K562 (cell line): ENCODE results near the gene CALM1. TPM values are rescaled to one million over a fixed set of nuclear protein-coding genes. Genes with fewer than 3 reads are reported as not detected.

Experiments
- ATAC-seq: fragments of 200-7000 bp; cut with Tn5 transposase; 3 replicates; pipeline ENCODE4 v1.9.1; 2020; ENCODE audit warnings: moderate library complexity
- BruUV-seq: library from RNA; stranded (reverse); fragments of 400-500 nt; replicated peaks from 2 replicates; lab custom pipeline; 2021; lab: Mats Ljungman, UMichigan
- CTCF ChIA-PET: fragments of 300-600 bp; formaldehyde crosslinking; extraction: SDS; loops from one replicate; lab custom pipeline; 2021; ENCODE audit warnings: low intra/inter-chr PET ratio; lab: Yijun Ruan, JAX
- POLR2A ChIA-PET: fragments of 300-600, 350-650 bp; sonication (Branson Sonifier 250); formaldehyde crosslinking; extraction: SDS; loops from one replicate; lab custom pipeline; 2021; ENCODE audit warnings: antibody characterized with exemption, inconsistent platforms; lab: Yijun Ruan, JAX
- DNase-seq, 4 experiments: peaks; one replicate each; pipeline versions ENCODE4 v3.0.0 to v3.0.0-alpha.2; 2011 to 2018; ENCODE audit warnings: low spot score in 3 of 4, mixed read lengths in 3 of 4; ENCODE audit errors: extremely low read depth in 1 of 4
- FAIRE-seq: peaks from 2 replicates; lab custom pipeline; 2011; peaks lifted over from hg19 to GRCh38; lab: Jason Lieb, UNC
- H2AFZ ChIP-seq: 2 replicates; pipeline ENCODE4 v1.6.0; 2011; ENCODE audit warnings: low read depth, low read length, control low read depth, inconsistent platforms
- H3K27ac ChIP-seq: fragments of 200-600 bp; 3 replicates; pipeline ENCODE4 v1.8.0; 2011; ENCODE audit warnings: low read depth, mild to moderate bottlenecking, control low read depth, inconsistent platforms, low read length, moderate library complexity, mixed read lengths; ENCODE audit errors: extremely low read depth
- H3K27me3 ChIP-seq, 2 experiments: fragments of 300-600 bp in 1 of 2; 2 replicates in 1 of 2; 3 replicates in 1 of 2; pipeline versions ENCODE4 v1.6.0 to v1.8.0; 2011; ENCODE audit warnings: inconsistent platforms in 2 of 2, low read length in 2 of 2, mild to moderate bottlenecking in 1 of 2, mixed read lengths in 1 of 2, moderate library complexity in 1 of 2; ENCODE audit not compliant: control insufficient read depth in 2 of 2, insufficient read depth in 2 of 2
- H3K36me3 ChIP-seq: fragments of 300-600 bp; 3 replicates; pipeline ENCODE4 v1.8.0; 2011; ENCODE audit warnings: mild to moderate bottlenecking, low read length, inconsistent platforms; ENCODE audit not compliant: control insufficient read depth, insufficient read depth
- H3K4me1 ChIP-seq, 2 experiments: fragments of 200-600 bp in 1 of 2; replicated peaks in 1 of 2; 2 replicates in 1 of 2; 3 replicates in 1 of 2; pipeline versions ENCODE4 v1.5.1 to v1.8.0; 2011; ENCODE audit warnings: inconsistent platforms in 2 of 2, low read length in 2 of 2, mild to moderate bottlenecking in 1 of 2, mixed read lengths in 1 of 2, moderate library complexity in 1 of 2; ENCODE audit not compliant: control insufficient read depth in 2 of 2, insufficient read depth in 2 of 2
- H3K4me2 ChIP-seq: 2 replicates; pipeline ENCODE4 v1.6.1; 2011; ENCODE audit warnings: low read length, control low read depth, inconsistent platforms, mixed read lengths; ENCODE audit not compliant: insufficient read depth
- H3K4me3 ChIP-seq: fragments of 200-600 bp; sonication (generic), shearing (Covaris generic); 2 replicates; pipeline ENCODE4 v1.5.1; 2016; ENCODE audit warnings: control low read depth, inconsistent platforms
- H3K79me2 ChIP-seq: fragments of 200-600 bp; 3 replicates; pipeline ENCODE4 v1.8.0; 2011; ENCODE audit warnings: low read length, inconsistent platforms; ENCODE audit not compliant: control insufficient read depth, insufficient read depth
- H3K9ac ChIP-seq, 2 experiments: 2 replicates each; pipeline versions ENCODE4 v1.6.0 to v1.6.1; 2011; ENCODE audit warnings: low read depth in 2 of 2, low read length in 2 of 2, control low read depth in 1 of 2, inconsistent platforms in 1 of 2, mild to moderate bottlenecking in 1 of 2, mixed read lengths in 1 of 2; ENCODE audit not compliant: insufficient read depth in 1 of 2
- H3K9me1 ChIP-seq: one replicate; pipeline ENCODE4 v1.6.0; 2011; ENCODE audit warnings: inconsistent platforms, mild to moderate bottlenecking, low read length, moderate library complexity; ENCODE audit not compliant: control insufficient read depth, insufficient read depth
- H3K9me3 ChIP-seq: replicated peaks from 2 replicates; pipeline ENCODE4 v1.5.1; 2011; ENCODE audit warnings: low read depth, low read length, inconsistent platforms; ENCODE audit not compliant: control insufficient read depth, insufficient read depth
- H4K20me1 ChIP-seq: replicated peaks from 2 replicates; pipeline ENCODE4 v1.6.1; 2011; ENCODE audit warnings: low read length, inconsistent platforms, mixed read lengths; ENCODE audit not compliant: control insufficient read depth, insufficient read depth
- CBFA2T2 ChIP-seq: fragments of 450-650 bp; conservative IDR thresholded peaks from 2 replicates; pipeline ENCODE4 v1.6.1; 2017; ENCODE audit warnings: mild to moderate bottlenecking
- FUS ChIP-seq: fragments of 200-400 bp; formaldehyde crosslinking; optimal IDR thresholded peaks from 2 replicates; pipeline ENCODE3; 2017; ENCODE audit warnings: low read depth, low read length
- GTF2A2 ChIP-seq: IDR thresholded peaks from 2 replicates; pipeline ENCODE4 v1.6.1; 2016; ENCODE audit warnings: mild to moderate bottlenecking, missing genetic modification characterization, missing compliant biosample characterization
- HDAC3 ChIP-seq: fragments of 450-650 bp; IDR thresholded peaks from 2 replicates; pipeline ENCODE4 v1.6.1; 2018; ENCODE audit warnings: borderline replicate concordance, mild to moderate bottlenecking, moderate library complexity; ENCODE audit not compliant: partially characterized antibody
- HINFP ChIP-seq: fragments of 450-650 bp; conservative IDR thresholded peaks from 2 replicates; pipeline ENCODE4 v1.6.1; 2016; ENCODE audit warnings: missing genetic modification characterization, low read depth, mild to moderate bottlenecking, control low read depth, missing compliant biosample characterization
- KHSRP ChIP-seq: fragments of 450-650 bp; IDR thresholded peaks from 2 replicates; pipeline ENCODE4 v1.6.1; 2017
- MLLT1 ChIP-seq, 2 experiments: fragments of 450-650 bp; IDR thresholded peaks; 2 replicates each; pipeline ENCODE4 v1.6.1; 2016
- MYNN ChIP-seq, 2 experiments: sonication (generic); formaldehyde crosslinking in 1 of 2; IDR thresholded peaks; 2 replicates each; pipeline versions ENCODE4 v1.5.0 to v1.6.1; 2016 to 2020; ENCODE audit warnings: antibody characterized with exemption in 1 of 2, missing genetic modification reagents in 1 of 2
- NCOR1 ChIP-seq: fragments of 450-650 bp; IDR thresholded peaks from 2 replicates; pipeline ENCODE4 v1.6.1; 2016; ENCODE audit warnings: mild to moderate bottlenecking, moderate library complexity
- NKRF ChIP-seq: fragments of 450-650 bp; IDR thresholded peaks from 2 replicates; pipeline ENCODE4 v1.6.1; 2016; ENCODE audit warnings: borderline replicate concordance
- PHB2 ChIP-seq: fragments of 450-650 bp; IDR thresholded peaks from 2 replicates; pipeline ENCODE4 v1.6.1; 2017; ENCODE audit warnings: low read depth
- POLR2G ChIP-seq: fragments of 200-400 bp; formaldehyde crosslinking; IDR thresholded peaks from 2 replicates; pipeline ENCODE4 v1.6.1; 2017; ENCODE audit warnings: low read depth, mild to moderate bottlenecking, antibody characterized with exemption, low read length, moderate library complexity
- POLR3G ChIP-seq: IDR thresholded peaks from 2 replicates; pipeline ENCODE4 v1.6.1; 2011; ENCODE audit not compliant: insufficient read length, insufficient replicate concordance; ENCODE audit errors: extremely low read depth
- SMAD3 ChIP-seq: fragments of 450-650 bp; formaldehyde crosslinking; conservative IDR thresholded peaks from 2 replicates; pipeline ENCODE4 v1.4.0; 2020; ENCODE audit warnings: mild to moderate bottlenecking
- TFAM ChIP-seq: fragments of 250-450 bp; sonication (Bioruptor Pico); conservative IDR thresholded peaks from 2 replicates; pipeline ENCODE4 v1.5.0; 2021; ENCODE audit warnings: mild to moderate bottlenecking, moderate library complexity
- THRAP3 ChIP-seq: fragments of 450-650 bp; IDR thresholded peaks from 2 replicates; pipeline ENCODE4 v1.6.1; 2016; ENCODE audit warnings: mild to moderate bottlenecking, inconsistent platforms, borderline replicate concordance
- ZBTB8A ChIP-seq: fragments of 450-650 bp; IDR thresholded peaks from 2 replicates; pipeline ENCODE4 v1.6.1; 2018; ENCODE audit warnings: mild to moderate bottlenecking, moderate library complexity; ENCODE audit not compliant: partially characterized antibody
- ZNF212 ChIP-seq: fragments of 450-650 bp; formaldehyde crosslinking; IDR thresholded peaks from 2 replicates; pipeline ENCODE4 v1.4.0; 2020; ENCODE audit warnings: mild to moderate bottlenecking
- ZNF354B ChIP-seq: fragments of 250-450 bp; sonication (Bioruptor Pico); IDR thresholded peaks from 2 replicates; pipeline ENCODE4 v1.4.0; 2020
- ZNF436 ChIP-seq: fragments of 250-450, 450-650 bp; sonication (Bioruptor Pico); formaldehyde crosslinking; IDR thresholded peaks from 2 replicates; pipeline ENCODE4 v1.7.0; 2020; ENCODE audit warnings: mild to moderate bottlenecking
- WGBS: fragments of 100-300 bp; shearing (Covaris generic); methylation state at CpG from one replicate; pipeline ENCODE4 v1.1.6; 2016; ENCODE audit warnings: low coverage, mixed read lengths; ENCODE audit not compliant: insufficient coverage; ENCODE audit errors: missing lambda C conversion rate; 5-methylcytosine and 5-hydroxymethylcytosine counted together
- in situ Hi-C: fragments of 300-500 bp; cut with MboI; formaldehyde crosslinking; loops from 4 replicates; pipeline ENCODE4 v1.15.0; 2018; ENCODE audit warnings: inconsistent platforms, mixed read lengths
- intact Hi-C: fragments of 100-400 bp; cut with micrococcal nuclease; formaldehyde crosslinking; loops from 2 replicates; pipeline ENCODE4 v1.14.2; 2022
- polyA plus RNA-seq, 8 experiments: library from polyadenylated mRNA; depleted of rRNA in 4 of 8; stranded (reverse) in 5 of 8; unstranded in 3 of 8; fragments of >200 nt; fragmentation: Nextera tagmentation in 2 of 8; fragmentation: Illumina TruSeq in 1 of 8; extraction: Ambion mirVana in 2 of 8; extraction: Trizol in 1 of 8; gene quantifications; 2 replicates each; pipeline versions ENCODE4 v1.2.1 to v1.2.3, GENCODE V29; 2011 to 2014; ENCODE audit warnings: inconsistent platforms in 1 of 8, missing spikeins in 1 of 8
- total RNA-seq, 7 experiments: library from RNA; depleted of rRNA in 6 of 7; stranded (reverse); fragments of >200 nt in 6 of 7; fragmentation: Illumina TruSeq in 2 of 7; extraction: Trizol in 2 of 7; gene quantifications; 2 replicates each; pipeline versions ENCODE4 v1.2.1 to v1.2.3, GENCODE V29; 2011 to 2021; ENCODE audit warnings: low replicate concordance in 1 of 7

The CALM1 gene
- total and polyA plus RNA-seq, 9 of the 15 experiments (the other 6 are each of a cell fraction or from before 2014, with no cell fraction given) = 48.0 to 269 (median 158) TPM

GRCh38 chr14:90424075-90424474 lies 27.2 kb downstream of the CALM1 start:
- intact Hi-C loops (no loop called here), in situ Hi-C loops (no loop called here)
- CTCF ChIA-PET = no interaction called here
- H2AFZ ChIP-seq = no peak overlapping the region
- DNase-seq (no peak), FAIRE-seq (no peak), ATAC-seq (no peak)
- H4K20me1 ChIP-seq = no peaks in the 10 kb centered on the region
- H3K9me1 ChIP-seq = no peaks in the 10 kb centered on the region
- no peak overlapping the region for H3K4me3 ChIP-seq
- peaks cover 0 to 30% of the 10 kb centered on the region in 2 experiments; a peak in 3 of 5 replicates for H3K27me3 ChIP-seq
- BruUV-seq = no TSS peak
- no peak overlapping the region for H3K27ac ChIP-seq
- WGBS = 5% methylated on average over 4 of the region's 6 CpGs
- no peak overlapping the region for H3K9ac ChIP-seq
- POLR2A ChIA-PET = interaction anchor here (0.7 kb wide), 1 partner anchor 190 kb away, joined by 3 read pairs; no protein-coding TSS in a partner anchor
- no peak overlapping the region for H3K4me2 ChIP-seq
- no peaks in the 10 kb centered on the region; a peak in 1 of 5 replicates for H3K4me1 ChIP-seq
- H3K36me3 ChIP-seq = no peaks in the 10 kb centered on the region
- no peaks in the 10 kb centered on the region for H3K79me2 ChIP-seq
- TF ChIP-seq NKRF (no peak), POLR2G (no peak), SMAD3 (CRISPR knock-in tag) (no peak), HINFP (tag) (no peak), ZNF212 (CRISPR knock-in tag) (no peak), NCOR1 (no peak), CBFA2T2 (no peak), MLLT1 (IDR thresholded peaks at IDR 0.05) (no peak), ZBTB8A (no peak), GTF2A2 (no peak), HDAC3 (no peak), PHB2 (no peak), MYNN (IDR thresholded peaks at IDR 0.05) (no peak), MYNN (CRISPR knock-in tag; IDR thresholded peaks at IDR 0.05) (no peak), POLR3G (no peak), FUS (no peak), THRAP3 (no peak), KHSRP (no peak), ZNF354B (CRISPR knock-in tag) (no peak), ZNF436 (no peak), TFAM (no peak)
- H3K9me3 ChIP-seq = 0 out of 2 replicates have a peak, but pooled peaks cover under 1% of the 10 kb centered on the region
